ENCODE measurements around the gene OAS2. TPM values are rescaled to one million over a fixed set of nuclear protein-coding genes. Genes with fewer than 3 reads are reported as not detected.

OAS2 gene
- total and polyA plus RNA-seq, 2 experiments from 2014 or later: 0.50 TPM; not detected in 1

DNA sequence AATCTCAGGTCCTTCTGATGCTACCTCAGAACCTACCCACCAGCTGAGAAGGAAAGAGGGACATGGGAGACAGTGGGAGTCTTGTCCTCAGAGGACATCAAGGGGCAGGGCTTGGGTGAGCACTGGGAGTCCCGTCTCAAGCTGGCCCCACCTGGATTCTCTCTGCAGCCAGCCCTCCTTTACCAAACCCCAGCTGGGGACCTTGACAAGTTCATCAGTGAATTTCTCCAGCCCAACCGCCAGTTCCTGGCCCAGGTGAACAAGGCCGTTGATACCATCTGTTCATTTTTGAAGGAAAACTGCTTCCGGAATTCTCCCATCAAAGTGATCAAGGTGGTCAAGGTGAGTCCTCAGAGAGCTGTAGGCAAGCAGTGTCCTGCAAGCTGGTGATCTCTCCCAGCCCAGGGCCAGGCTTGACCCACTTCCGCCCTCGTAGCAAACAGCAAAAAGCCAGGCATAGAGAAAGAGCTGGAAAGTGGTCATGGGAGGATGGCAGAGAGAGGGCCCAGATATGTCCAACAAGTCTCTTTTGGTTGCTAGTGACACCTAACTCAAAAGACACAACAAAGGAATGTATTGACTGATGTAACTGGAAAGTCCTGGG lies 14.2 kb upstream of the OAS2 start:
- no peaks in the 10 kb centered on the region for H4K20me1 ChIP-seq (ENCODE audit: insufficient read depth, poor library complexity, severe bottlenecking)
- TF ChIP-seq EZH2phosphoT487 (IDR thresholded peaks at IDR 0.05; ENCODE audit: low read depth, severe bottlenecking, unreplicated experiment) (no peak), EZH2 (IDR thresholded peaks at IDR 0.05; ENCODE audit: borderline replicate concordance) (no peak)
- TF ChIP-seq, protein P1, sequence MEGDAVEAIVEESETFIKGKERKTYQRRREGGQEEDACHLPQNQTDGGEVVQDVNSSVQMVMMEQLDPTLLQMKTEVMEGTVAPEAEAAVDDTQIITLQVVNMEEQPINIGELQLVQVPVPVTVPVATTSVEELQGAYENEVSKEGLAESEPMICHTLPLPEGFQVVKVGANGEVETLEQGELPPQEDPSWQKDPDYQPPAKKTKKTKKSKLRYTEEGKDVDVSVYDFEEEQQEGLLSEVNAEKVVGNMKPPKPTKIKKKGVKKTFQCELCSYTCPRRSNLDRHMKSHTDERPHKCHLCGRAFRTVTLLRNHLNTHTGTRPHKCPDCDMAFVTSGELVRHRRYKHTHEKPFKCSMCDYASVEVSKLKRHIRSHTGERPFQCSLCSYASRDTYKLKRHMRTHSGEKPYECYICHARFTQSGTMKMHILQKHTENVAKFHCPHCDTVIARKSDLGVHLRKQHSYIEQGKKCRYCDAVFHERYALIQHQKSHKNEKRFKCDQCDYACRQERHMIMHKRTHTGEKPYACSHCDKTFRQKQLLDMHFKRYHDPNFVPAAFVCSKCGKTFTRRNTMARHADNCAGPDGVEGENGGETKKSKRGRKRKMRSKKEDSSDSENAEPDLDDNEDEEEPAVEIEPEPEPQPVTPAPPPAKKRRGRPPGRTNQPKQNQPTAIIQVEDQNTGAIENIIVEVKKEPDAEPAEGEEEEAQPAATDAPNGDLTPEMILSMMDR (IDR thresholded peaks at IDR 0.05; ENCODE audit: poor library complexity): no peak
- over 99% methylated on average over 6 of the region's 6 CpGs for WGBS (ENCODE audit: low lambda C conversion rate, missing lambda C conversion rate)
- no peak overlapping the region for H3K27ac ChIP-seq
- no peaks in the 10 kb centered on the region for H3K4me1 ChIP-seq (ENCODE audit: insufficient read depth)
- no peaks in the 10 kb centered on the region for H3K79me2 ChIP-seq
- no peak overlapping the region for H3K4me2 ChIP-seq
- H3K9me2 ChIP-seq (replicated peaks; ENCODE audit: insufficient read depth): no peaks in the 10 kb centered on the region
- no peaks in the 10 kb centered on the region for H3K9me3 ChIP-seq (ENCODE audit: low read depth)
- H3K27me3 ChIP-seq: no peaks in the 10 kb centered on the region
- H3K36me3 ChIP-seq (replicated peaks; ENCODE audit: insufficient read depth, low read depth): no peaks in the 10 kb centered on the region
- H2AFZ ChIP-seq: no peak overlapping the region
- no peak overlapping the region for H3K4me3 ChIP-seq
- DNase-seq (ENCODE audit: low spot score): no peak

DNA sequence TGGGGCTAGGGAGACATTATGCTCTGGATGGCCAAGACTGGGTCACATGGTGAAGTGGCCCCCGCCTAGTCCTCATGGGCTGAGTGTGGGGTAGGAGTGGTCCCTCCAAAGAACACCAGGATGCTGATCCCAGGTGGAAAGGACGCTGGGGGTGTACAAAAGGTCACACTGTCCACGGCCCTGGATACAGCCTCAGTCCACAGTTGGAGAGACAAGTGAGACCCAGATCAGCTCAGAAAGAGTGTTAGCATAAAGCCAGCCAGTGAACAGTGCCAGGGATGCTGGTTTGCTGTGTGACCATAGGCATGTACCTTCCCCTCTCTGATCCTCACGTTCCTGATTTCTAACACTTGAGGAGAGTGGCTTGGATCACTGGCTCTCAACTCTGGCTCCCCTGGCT lies 13.4 kb upstream of the OAS2 start:
- no peaks in the 10 kb centered on the region for H3K4me1 ChIP-seq (ENCODE audit: insufficient read depth)
- H3K79me2 ChIP-seq: no peaks in the 10 kb centered on the region
- H3K36me3 ChIP-seq (replicated peaks; ENCODE audit: insufficient read depth, low read depth): no peaks in the 10 kb centered on the region
- H2AFZ ChIP-seq: no peak overlapping the region
- H3K4me3 ChIP-seq: no peak overlapping the region
- H3K9me3 ChIP-seq (ENCODE audit: low read depth): no peaks in the 10 kb centered on the region
- no peak for DNase-seq (ENCODE audit: low spot score)
- TF ChIP-seq EZH2 (IDR thresholded peaks at IDR 0.05; ENCODE audit: borderline replicate concordance): no peak
- no peak for TF ChIP-seq EZH2phosphoT487 (IDR thresholded peaks at IDR 0.05; ENCODE audit: low read depth, severe bottlenecking, unreplicated experiment)
- TF ChIP-seq, protein P1 (IDR thresholded peaks at IDR 0.05; ENCODE audit: poor library complexity): no peak
- 85% methylated on average over 4 of the region's 4 CpGs for WGBS (ENCODE audit: low lambda C conversion rate, missing lambda C conversion rate)
- H3K9me2 ChIP-seq (replicated peaks; ENCODE audit: insufficient read depth): no peaks in the 10 kb centered on the region
- no peak overlapping the region for H3K27ac ChIP-seq
- H4K20me1 ChIP-seq (ENCODE audit: insufficient read depth, poor library complexity, severe bottlenecking): no peaks in the 10 kb centered on the region
- no peaks in the 10 kb centered on the region for H3K27me3 ChIP-seq
- H3K4me2 ChIP-seq: no peak overlapping the region

DNA sequence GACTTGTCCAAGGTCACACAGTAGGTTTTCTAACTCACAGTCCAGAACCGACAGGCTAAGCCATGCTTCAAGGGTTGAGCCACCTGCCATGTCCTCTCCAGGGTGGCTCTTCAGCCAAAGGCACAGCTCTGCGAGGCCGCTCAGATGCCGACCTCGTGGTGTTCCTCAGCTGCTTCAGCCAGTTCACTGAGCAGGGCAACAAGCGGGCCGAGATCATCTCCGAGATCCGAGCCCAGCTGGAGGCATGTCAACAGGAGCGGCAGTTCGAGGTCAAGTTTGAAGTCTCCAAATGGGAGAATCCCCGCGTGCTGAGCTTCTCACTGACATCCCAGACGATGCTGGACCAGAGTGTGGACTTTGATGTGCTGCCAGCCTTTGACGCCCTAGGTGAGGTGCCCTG lies 12.7 kb upstream of the OAS2 start:
- 92% methylated on average over 15 of the region's 15 CpGs for WGBS (ENCODE audit: low lambda C conversion rate, missing lambda C conversion rate)
- no peak for DNase-seq (ENCODE audit: low spot score)
- no peak overlapping the region for H3K4me2 ChIP-seq
- H3K27ac ChIP-seq: no peak overlapping the region
- H3K36me3 ChIP-seq (replicated peaks; ENCODE audit: insufficient read depth, low read depth): no peaks in the 10 kb centered on the region
- H3K9me3 ChIP-seq (ENCODE audit: low read depth): no peaks in the 10 kb centered on the region
- no peak overlapping the region for H2AFZ ChIP-seq
- H3K4me1 ChIP-seq (ENCODE audit: insufficient read depth): no peaks in the 10 kb centered on the region
- TF ChIP-seq EZH2 (IDR thresholded peaks at IDR 0.05; ENCODE audit: borderline replicate concordance): no peak
- no peak for TF ChIP-seq EZH2phosphoT487 (IDR thresholded peaks at IDR 0.05; ENCODE audit: low read depth, severe bottlenecking, unreplicated experiment)
- TF ChIP-seq, protein P1 (IDR thresholded peaks at IDR 0.05; ENCODE audit: poor library complexity): no peak
- H4K20me1 ChIP-seq (ENCODE audit: insufficient read depth, poor library complexity, severe bottlenecking): no peaks in the 10 kb centered on the region
- H3K79me2 ChIP-seq: no peaks in the 10 kb centered on the region
- H3K27me3 ChIP-seq: no peaks in the 10 kb centered on the region
- no peak overlapping the region for H3K4me3 ChIP-seq
- H3K9me2 ChIP-seq (replicated peaks; ENCODE audit: insufficient read depth): no peaks in the 10 kb centered on the region

Measured in hepatocyte (in vitro differentiated cells).